Gastrocnemius medialis (tissue), 4 donors: ENCODE measurements around the gene ARL14. TPM values are rescaled to one million over a fixed set of nuclear protein-coding genes. Genes with fewer than 3 reads are reported as not detected.

Source experiments
- ATAC-seq, 2 donors: fragments of 150-250 bp; one replicate each; pipeline ENCODE4 v1.9.1; 2016
- DNase-seq, 2 donors: peaks; one replicate each; pipeline ENCODE4 v3.0.0-alpha.2; 2019
- H3K27ac ChIP-seq, 4 donors: fragments of 200-600 bp; sonication (generic); 1 replicate in 1 of 4; 2 replicates in 3 of 4; pipeline ENCODE4 v1.5.1; 2016 to 2018; ENCODE audit warnings: mild to moderate bottlenecking in 2 of 4, moderate library complexity in 1 of 4
- H3K27me3 ChIP-seq, 3 donors: fragments of 200-600 bp; sonication (generic) in 2 of 3; 1 replicate in 1 of 3; 2 replicates in 2 of 3; pipeline versions ENCODE4 v1.5.1 to v1.6.0; 2016 to 2019; ENCODE audit warnings: mild to moderate bottlenecking in 1 of 3, moderate library complexity in 1 of 3
- H3K36me3 ChIP-seq, 2 donors: fragments of 200-600 bp; sonication (generic) in 1 of 2; one replicate each; pipeline ENCODE4 v1.5.1; 2017 to 2018
- H3K4me1 ChIP-seq, 2 donors: fragments of 200-600 bp; sonication (generic) in 1 of 2; one replicate each; pipeline ENCODE4 v1.5.1; 2016 to 2017; ENCODE audit warnings: mild to moderate bottlenecking in 2 of 2
- H3K4me3 ChIP-seq, 4 donors: fragments of 200-600 bp; sonication (generic) in 3 of 4; 1 replicate in 1 of 4; 2 replicates in 3 of 4; pipeline ENCODE4 v1.5.1; 2016 to 2019; ENCODE audit warnings: mild to moderate bottlenecking in 2 of 4
- H3K9me3 ChIP-seq, 3 donors: fragments of 200-600 bp; sonication (generic) in 2 of 3; 1 replicate in 1 of 3; 2 replicates in 2 of 3; pipeline ENCODE4 v1.5.1; 2016 to 2019
- POLR2A ChIP-seq, 2 donors: fragments of 450-650 bp; IDR thresholded peaks; one replicate each; pipeline ENCODE4 v1.6.1; 2017; ENCODE audit warnings: antibody characterized with exemption in 2 of 2, mild to moderate bottlenecking in 2 of 2, moderate library complexity in 2 of 2
- in situ Hi-C, 4 donors: fragments of 200-750 bp; cut with MboI; loops; one replicate each; pipeline versions ENCODE4 v1.15.0 to v1.8.0; 2017; ENCODE audit warnings: low sequenced_read_pairs in 4 of 4
- intact Hi-C: fragments of 100-400 bp; cut with DNase I; formaldehyde crosslinking; loops from one replicate; pipeline ENCODE4 v1.15.1; 2023; ENCODE audit warnings: low total_unique reads
- total RNA-seq, 4 donors: library from RNA; depleted of rRNA; stranded (reverse); fragments of >200 nt; gene quantifications; one replicate each; pipeline versions ENCODE4 v1.1.0 to v1.2.3, GENCODE V29; 2016
- TF ChIP-seq, protein P1 (sequence below), 5 experiments: fragments of 450-650 bp in 3 of 5; fragments of 200-600 bp in 2 of 5; sonication (generic) in 2 of 5; IDR thresholded peaks in 4 of 5; conservative IDR thresholded peaks in 1 of 5; 1 replicate in 4 of 5; 2 replicates in 1 of 5; pipeline ENCODE4 v1.5.1; 2016 to 2019; ENCODE audit warnings: antibody characterized with exemption in 5 of 5, mild to moderate bottlenecking in 3 of 5, moderate library complexity in 3 of 5

Gene ARL14
- total RNA-seq, result not detected

DNA sequence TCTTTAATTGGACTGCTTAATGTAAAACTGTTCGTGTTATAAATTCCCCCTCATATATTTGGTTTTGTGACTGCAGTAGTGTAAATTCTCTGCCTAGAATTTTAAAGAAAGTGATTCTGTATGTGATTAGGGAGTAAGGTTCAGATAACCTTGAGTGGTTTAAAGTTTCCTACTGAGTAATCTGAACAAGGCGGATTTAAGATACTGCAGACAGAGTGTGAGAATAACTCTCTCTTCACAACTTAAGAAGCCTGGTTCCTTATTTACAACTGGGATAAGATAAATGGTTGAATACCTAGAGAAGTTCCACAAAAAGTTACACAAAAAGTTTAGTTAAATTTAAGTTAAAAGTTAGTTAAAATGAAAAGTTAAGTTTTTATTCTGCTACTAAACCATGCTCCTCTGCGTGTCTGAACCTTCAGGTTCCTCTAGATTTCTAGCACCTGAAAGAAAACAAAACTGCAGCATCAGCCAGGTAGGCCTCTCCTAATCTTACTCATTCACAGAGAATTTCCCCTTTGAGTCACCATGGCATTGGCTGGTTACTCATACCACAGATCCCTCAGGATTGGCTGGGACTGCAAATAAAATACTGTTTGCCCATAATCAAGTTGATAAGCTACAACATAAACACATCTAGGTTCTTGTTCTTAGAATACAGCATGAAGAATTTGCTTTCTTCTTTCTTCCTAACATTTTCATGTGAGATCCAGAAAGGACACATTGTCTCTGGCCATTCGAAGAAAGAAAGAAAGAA lies at the start of gene ARL14:
Gene ARL14, plus strand, starts transcription at position 614 of the 757 bp plus-strand sequence. CDS start 187 bp downstream, outside the sequence.
- no peak within 1 kb of the TSS for H3K27ac ChIP-seq
- DNase-seq, result no peak
- ATAC-seq, result no peak
- peaks cover 3 to 5% of the 10 kb centered on the region in 2 donors for H3K4me1 ChIP-seq
- H3K9me3 ChIP-seq, result no peaks in the 10 kb centered on the region
- H3K4me3 ChIP-seq, result no peak within 1 kb of the TSS
- no peaks in the 10 kb centered on the region for H3K27me3 ChIP-seq
- in situ Hi-C loops, result loop anchor here in 2 of 4 donors (25.0 kb wide), 1 partner anchor 736 kb away; no protein-coding TSS in a partner anchor
- H3K36me3 ChIP-seq, result no peaks in the 10 kb centered on the region
- intact Hi-C loops, result no loop called here
- no peak for TF ChIP-seq POLR2A (IDR thresholded peaks at IDR 0.05)
- TF ChIP-seq, protein P1, sequence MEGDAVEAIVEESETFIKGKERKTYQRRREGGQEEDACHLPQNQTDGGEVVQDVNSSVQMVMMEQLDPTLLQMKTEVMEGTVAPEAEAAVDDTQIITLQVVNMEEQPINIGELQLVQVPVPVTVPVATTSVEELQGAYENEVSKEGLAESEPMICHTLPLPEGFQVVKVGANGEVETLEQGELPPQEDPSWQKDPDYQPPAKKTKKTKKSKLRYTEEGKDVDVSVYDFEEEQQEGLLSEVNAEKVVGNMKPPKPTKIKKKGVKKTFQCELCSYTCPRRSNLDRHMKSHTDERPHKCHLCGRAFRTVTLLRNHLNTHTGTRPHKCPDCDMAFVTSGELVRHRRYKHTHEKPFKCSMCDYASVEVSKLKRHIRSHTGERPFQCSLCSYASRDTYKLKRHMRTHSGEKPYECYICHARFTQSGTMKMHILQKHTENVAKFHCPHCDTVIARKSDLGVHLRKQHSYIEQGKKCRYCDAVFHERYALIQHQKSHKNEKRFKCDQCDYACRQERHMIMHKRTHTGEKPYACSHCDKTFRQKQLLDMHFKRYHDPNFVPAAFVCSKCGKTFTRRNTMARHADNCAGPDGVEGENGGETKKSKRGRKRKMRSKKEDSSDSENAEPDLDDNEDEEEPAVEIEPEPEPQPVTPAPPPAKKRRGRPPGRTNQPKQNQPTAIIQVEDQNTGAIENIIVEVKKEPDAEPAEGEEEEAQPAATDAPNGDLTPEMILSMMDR (IDR thresholded peaks at IDR 0.05 in 4 of 5, conservative IDR thresholded peaks at IDR 0.05 in 1 of 5), result no peak

- no peaks in the 10 kb centered on the region for H3K27me3 ChIP-seq
- no peak overlapping the region for H3K4me3 ChIP-seq
- no peaks in the 10 kb centered on the region for H3K9me3 ChIP-seq
- H3K27ac ChIP-seq, result no peak overlapping the region
- ATAC-seq (no peak), DNase-seq (no peak)
- H3K4me1 ChIP-seq, result no peaks in the 10 kb centered on the region
- TF ChIP-seq, protein P1 (IDR thresholded peaks at IDR 0.05 in 4 of 5, conservative IDR thresholded peaks at IDR 0.05 in 1 of 5), result no peak
- no peak for TF ChIP-seq POLR2A (IDR thresholded peaks at IDR 0.05)
- no peaks in the 10 kb centered on the region for H3K36me3 ChIP-seq
- in situ Hi-C loops (no loop called here), intact Hi-C loops (no loop called here)
Measured at GRCh38 chr3:160629491-160629890, 47.5 kb upstream of the ARL14 start.

- Histone ChIP-seq H3K27me3 (no peaks in the 10 kb centered on the region), H3K9me3 (no peaks in the 10 kb centered on the region), H3K36me3 (no peaks in the 10 kb centered on the region), H3K27ac (no peak overlapping the region), H3K4me3 (no peak overlapping the region), H3K4me1 (no peaks in the 10 kb centered on the region)
- DNase-seq, result no peak
- ATAC-seq, result no peak
- in situ Hi-C loops, result no loop called here
- TF ChIP-seq POLR2A (IDR thresholded peaks at IDR 0.05), result no peak
- TF ChIP-seq, protein P1 (IDR thresholded peaks at IDR 0.05 in 4 of 5, conservative IDR thresholded peaks at IDR 0.05 in 1 of 5), result no peak
- intact Hi-C loops, result no loop called here
Measured at GRCh38 chr3:160633361-160634083, 43.4 kb upstream of the ARL14 start.

DNA sequence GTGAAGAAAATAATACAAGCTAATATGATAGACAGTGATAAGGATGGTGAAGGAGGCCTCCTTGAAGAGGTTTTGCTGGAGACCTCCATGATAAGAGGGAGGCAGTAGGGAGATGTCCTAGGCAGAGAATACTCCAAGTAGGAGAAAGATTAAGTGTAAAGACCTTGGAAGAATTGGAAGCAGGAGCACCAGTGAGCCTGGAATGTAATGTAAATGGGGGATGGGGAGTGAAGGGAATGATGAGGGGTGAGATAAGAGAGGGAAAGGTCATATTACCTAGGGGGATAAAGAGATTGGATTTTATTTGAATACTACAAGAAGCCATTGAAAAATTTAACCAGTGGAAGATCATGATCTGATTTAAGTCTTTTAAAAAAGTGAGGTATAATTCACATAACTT lies 41.7 kb upstream of the ARL14 start:
- Histone ChIP-seq H3K36me3 (no peaks in the 10 kb centered on the region), H3K4me3 (no peak overlapping the region), H3K4me1 (no peaks in the 10 kb centered on the region), H3K27me3 (no peaks in the 10 kb centered on the region), H3K9me3 (no peaks in the 10 kb centered on the region), H3K27ac (no peak overlapping the region)
- DNase-seq (no peak), ATAC-seq (no peak)
- no peak for TF ChIP-seq POLR2A (IDR thresholded peaks at IDR 0.05)
- TF ChIP-seq, protein P1 (IDR thresholded peaks at IDR 0.05 in 4 of 5, conservative IDR thresholded peaks at IDR 0.05 in 1 of 5), result no peak
- intact Hi-C loops, result no loop called here
- in situ Hi-C loops, result no loop called here
